Panc1 (cell line): Measurements from ENCODE around the gene ITGB8. TPM values are rescaled to one million over a fixed set of nuclear protein-coding genes. Genes with fewer than 3 reads are reported as not detected.

Experiments used
- ATAC-seq: fragments of 200-7000 bp; cut with Tn5 transposase; 2 replicates; pipeline ENCODE4 v1.9.1; 2020; ENCODE audit warnings: mild to moderate bottlenecking, moderate library complexity
- BruUV-seq: library from RNA; stranded (reverse); fragments of 400-500 nt; replicated peaks from 2 replicates; lab custom pipeline; 2021; lab: Mats Ljungman, UMichigan
- CTCF ChIA-PET: fragments of 300-600 bp; sonication (Branson Sonifier 250); formaldehyde crosslinking; loops from one replicate; lab custom pipeline; 2022; ENCODE audit warnings: antibody characterized with exemption; lab: Charles Lee
- POLR2A ChIA-PET: fragments of 300-600 bp; sonication (Branson Sonifier 250); formaldehyde crosslinking; loops from one replicate; lab custom pipeline; 2022; ENCODE audit warnings: antibody characterized with exemption; lab: Charles Lee
- DNase-seq: peaks from one replicate; pipeline ENCODE4 v3.0.0-alpha.2; 2010; ENCODE audit warnings: low read depth, low spot score
- H3K27ac ChIP-seq: 2 replicates; pipeline ENCODE4 v1.5.1; 2011; ENCODE audit warnings: mild to moderate bottlenecking, low read length, inconsistent platforms
- H3K27me3 ChIP-seq: fragments of 200-500 bp; sonication (Bioruptor generic); 2 replicates; pipeline ENCODE4 v1.6.0; 2014; ENCODE audit warnings: low read length, inconsistent platforms; ENCODE audit not compliant: control insufficient read depth, insufficient read depth
- H3K36me3 ChIP-seq: fragments of 200-500 bp; sonication (Bioruptor generic); 2 replicates; pipeline ENCODE4 v1.5.1; 2014; ENCODE audit warnings: inconsistent platforms, mild to moderate bottlenecking, low read length, moderate library complexity; ENCODE audit not compliant: control insufficient read depth, insufficient read depth
- H3K4me1 ChIP-seq: 2 replicates; pipeline ENCODE4 v1.5.1; 2011; ENCODE audit warnings: inconsistent platforms, mild to moderate bottlenecking, low read length, moderate library complexity; ENCODE audit not compliant: control insufficient read depth, insufficient read depth
- H3K4me3 ChIP-seq, 2 experiments: 2 replicates each; pipeline ENCODE4 v1.5.1; 2011 to 2012; ENCODE audit warnings: low read depth in 2 of 2, low read length in 2 of 2, mild to moderate bottlenecking in 2 of 2, inconsistent platforms in 1 of 2, moderate library complexity in 1 of 2
- H3K9me3 ChIP-seq: fragments of 200-500 bp; sonication (Bioruptor generic); 2 replicates; pipeline ENCODE4 v1.5.1; 2014; ENCODE audit warnings: low read depth, mild to moderate bottlenecking, inconsistent platforms, low read length, moderate library complexity; ENCODE audit not compliant: control insufficient read depth, insufficient read depth
- POLR2AphosphoS5 ChIP-seq: IDR thresholded peaks from 2 replicates; pipeline ENCODE4 v1.6.1; 2012; ENCODE audit warnings: mild to moderate bottlenecking, low read depth, low read length, moderate library complexity
- SIN3A ChIP-seq: IDR thresholded peaks from 2 replicates; pipeline ENCODE4 v1.6.1; 2012; ENCODE audit warnings: low read depth, mild to moderate bottlenecking, low read length, moderate library complexity, borderline replicate concordance; ENCODE audit not compliant: insufficient read depth
- TCF7L2 ChIP-seq: IDR thresholded peaks from 2 replicates; pipeline ENCODE4 v1.6.1; 2011; ENCODE audit warnings: mild to moderate bottlenecking, low read depth, low read length, inconsistent platforms
- in situ Hi-C: cut with HindIII; loops from 2 replicates; pipeline ENCODE4 v1.10.0; 2016; ENCODE audit warnings: low sequenced_read_pairs, low pct_unique_long_range_greater_than_20kb
- intact Hi-C: fragments of 100-400 bp; cut with micrococcal nuclease; formaldehyde crosslinking; loops from one replicate; pipeline ENCODE4 v1.10.0; 2022; ENCODE audit not compliant: unreplicated experiment
- total RNA-seq: library from RNA; stranded (reverse); gene quantifications from one replicate; pipeline ENCODE4 v1.2.1, GENCODE V29; 2021; ENCODE audit not compliant: unreplicated experiment
- TF ChIP-seq, protein P1 (sequence below), 2 experiments: IDR thresholded peaks; 2 replicates each; pipeline ENCODE4 v1.6.1; 2011 to 2012; ENCODE audit warnings: low read depth in 2 of 2, control low read depth in 1 of 2, low read length in 1 of 2, mild to moderate bottlenecking in 1 of 2, moderate library complexity in 1 of 2; ENCODE audit not compliant: insufficient read depth in 1 of 2
- TF ChIP-seq, protein P2 (sequence below): fragments of 450-650 bp; IDR thresholded peaks from 2 replicates; pipeline ENCODE4 v1.5.1; 2017; ENCODE audit warnings: mild to moderate bottlenecking

The ITGB8 gene
- total RNA-seq, 1 experiment from 2014 or later = 4.9 TPM

DNA sequence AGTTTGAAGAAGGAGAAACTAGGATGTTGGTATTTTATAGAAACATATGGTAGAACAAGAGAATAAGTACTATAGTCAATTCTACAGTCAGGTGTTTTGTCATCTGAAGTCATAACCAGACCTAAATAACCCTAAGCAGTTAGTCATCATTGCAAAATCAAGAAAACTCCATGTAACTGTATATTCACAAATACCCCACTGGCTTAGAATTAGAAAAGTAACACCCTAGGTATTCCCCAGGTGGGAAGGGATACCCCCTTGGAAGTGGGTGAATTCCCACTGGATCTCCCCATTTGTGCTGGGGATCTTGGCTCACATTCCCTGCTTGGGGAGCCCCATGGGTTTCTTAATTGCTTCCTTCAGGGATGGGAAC lies 45.9 kb upstream of the ITGB8 start:
- no peak for DNase-seq
- no peaks in the 10 kb centered on the region for H3K36me3 ChIP-seq
- no peaks in the 10 kb centered on the region for H3K27me3 ChIP-seq
- in situ Hi-C loops = no loop called here
- H3K4me1 ChIP-seq = no peaks in the 10 kb centered on the region
- intact Hi-C loops = no loop called here
- H3K27ac ChIP-seq = no peak overlapping the region
- H3K4me3 ChIP-seq = no peak overlapping the region
- ATAC-seq = no peak
- TF ChIP-seq TCF7L2 = no peak
- ChIA-PET POLR2A (no interaction called here), CTCF (no interaction called here)
- no TSS peak for BruUV-seq
- no peaks in the 10 kb centered on the region for H3K9me3 ChIP-seq

DNA sequence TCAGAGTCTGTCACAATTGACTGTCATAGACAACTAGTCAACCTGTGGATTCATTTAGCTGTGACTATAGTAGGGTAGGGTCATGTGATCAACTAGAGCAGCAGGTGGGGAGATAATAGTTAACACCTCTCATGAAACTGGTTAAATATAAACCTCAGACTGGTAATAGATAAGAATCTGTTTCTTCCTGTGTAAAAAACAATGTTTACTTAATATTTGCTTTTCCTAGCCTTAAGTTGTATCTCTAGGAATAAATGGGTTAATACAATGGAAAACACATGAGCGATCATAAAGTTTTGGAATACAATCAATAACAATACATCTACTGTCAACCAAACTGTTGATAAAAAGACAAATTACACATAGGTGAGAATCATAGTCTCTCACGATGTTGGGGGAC lies 43.4 kb upstream of the ITGB8 start:
- ATAC-seq = no peak
- DNase-seq = no peak
- TF ChIP-seq, protein P1, sequence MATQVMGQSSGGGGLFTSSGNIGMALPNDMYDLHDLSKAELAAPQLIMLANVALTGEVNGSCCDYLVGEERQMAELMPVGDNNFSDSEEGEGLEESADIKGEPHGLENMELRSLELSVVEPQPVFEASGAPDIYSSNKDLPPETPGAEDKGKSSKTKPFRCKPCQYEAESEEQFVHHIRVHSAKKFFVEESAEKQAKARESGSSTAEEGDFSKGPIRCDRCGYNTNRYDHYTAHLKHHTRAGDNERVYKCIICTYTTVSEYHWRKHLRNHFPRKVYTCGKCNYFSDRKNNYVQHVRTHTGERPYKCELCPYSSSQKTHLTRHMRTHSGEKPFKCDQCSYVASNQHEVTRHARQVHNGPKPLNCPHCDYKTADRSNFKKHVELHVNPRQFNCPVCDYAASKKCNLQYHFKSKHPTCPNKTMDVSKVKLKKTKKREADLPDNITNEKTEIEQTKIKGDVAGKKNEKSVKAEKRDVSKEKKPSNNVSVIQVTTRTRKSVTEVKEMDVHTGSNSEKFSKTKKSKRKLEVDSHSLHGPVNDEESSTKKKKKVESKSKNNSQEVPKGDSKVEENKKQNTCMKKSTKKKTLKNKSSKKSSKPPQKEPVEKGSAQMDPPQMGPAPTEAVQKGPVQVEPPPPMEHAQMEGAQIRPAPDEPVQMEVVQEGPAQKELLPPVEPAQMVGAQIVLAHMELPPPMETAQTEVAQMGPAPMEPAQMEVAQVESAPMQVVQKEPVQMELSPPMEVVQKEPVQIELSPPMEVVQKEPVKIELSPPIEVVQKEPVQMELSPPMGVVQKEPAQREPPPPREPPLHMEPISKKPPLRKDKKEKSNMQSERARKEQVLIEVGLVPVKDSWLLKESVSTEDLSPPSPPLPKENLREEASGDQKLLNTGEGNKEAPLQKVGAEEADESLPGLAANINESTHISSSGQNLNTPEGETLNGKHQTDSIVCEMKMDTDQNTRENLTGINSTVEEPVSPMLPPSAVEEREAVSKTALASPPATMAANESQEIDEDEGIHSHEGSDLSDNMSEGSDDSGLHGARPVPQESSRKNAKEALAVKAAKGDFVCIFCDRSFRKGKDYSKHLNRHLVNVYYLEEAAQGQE (IDR thresholded peaks at IDR 0.05; ENCODE audit: insufficient read depth in 1 of 2, low read depth in 2 of 2, low read length in 1 of 2) = no peak
- TF ChIP-seq, protein P2, sequence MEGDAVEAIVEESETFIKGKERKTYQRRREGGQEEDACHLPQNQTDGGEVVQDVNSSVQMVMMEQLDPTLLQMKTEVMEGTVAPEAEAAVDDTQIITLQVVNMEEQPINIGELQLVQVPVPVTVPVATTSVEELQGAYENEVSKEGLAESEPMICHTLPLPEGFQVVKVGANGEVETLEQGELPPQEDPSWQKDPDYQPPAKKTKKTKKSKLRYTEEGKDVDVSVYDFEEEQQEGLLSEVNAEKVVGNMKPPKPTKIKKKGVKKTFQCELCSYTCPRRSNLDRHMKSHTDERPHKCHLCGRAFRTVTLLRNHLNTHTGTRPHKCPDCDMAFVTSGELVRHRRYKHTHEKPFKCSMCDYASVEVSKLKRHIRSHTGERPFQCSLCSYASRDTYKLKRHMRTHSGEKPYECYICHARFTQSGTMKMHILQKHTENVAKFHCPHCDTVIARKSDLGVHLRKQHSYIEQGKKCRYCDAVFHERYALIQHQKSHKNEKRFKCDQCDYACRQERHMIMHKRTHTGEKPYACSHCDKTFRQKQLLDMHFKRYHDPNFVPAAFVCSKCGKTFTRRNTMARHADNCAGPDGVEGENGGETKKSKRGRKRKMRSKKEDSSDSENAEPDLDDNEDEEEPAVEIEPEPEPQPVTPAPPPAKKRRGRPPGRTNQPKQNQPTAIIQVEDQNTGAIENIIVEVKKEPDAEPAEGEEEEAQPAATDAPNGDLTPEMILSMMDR = no peak
- no peak for TF ChIP-seq POLR2AphosphoS5
- no peak for TF ChIP-seq TCF7L2
- TF ChIP-seq SIN3A = no peak
- Histone ChIP-seq H3K9me3 (no peaks in the 10 kb centered on the region), H3K4me1 (no peaks in the 10 kb centered on the region), H3K27ac (no peak overlapping the region), H3K36me3 (no peaks in the 10 kb centered on the region), H3K4me3 (no peak overlapping the region), H3K27me3 (no peaks in the 10 kb centered on the region)
- BruUV-seq = no TSS peak
- intact Hi-C loops = no loop called here
- ChIA-PET POLR2A (no interaction called here), CTCF (no interaction called here)
- in situ Hi-C loops = no loop called here

DNA sequence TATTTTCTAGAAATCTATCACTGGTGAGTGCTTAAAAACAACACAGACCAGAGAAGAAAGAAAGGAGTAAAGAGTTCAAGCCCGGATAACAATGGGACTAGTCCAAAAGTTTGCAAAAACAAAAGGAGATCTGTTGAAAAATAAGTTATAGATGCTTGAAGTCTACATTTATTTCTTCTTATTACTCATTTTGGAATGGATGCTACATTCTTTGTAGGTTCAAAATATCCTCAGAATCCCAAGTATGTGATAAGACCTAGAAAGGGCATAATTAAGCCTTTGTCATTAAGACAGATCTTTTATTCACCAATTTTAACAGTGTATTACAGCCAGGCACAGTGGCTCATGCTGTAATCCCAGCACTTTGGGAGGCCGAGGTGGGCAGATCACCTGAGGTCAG lies 42.7 kb upstream of the ITGB8 start:
- Histone ChIP-seq H3K27ac (no peak overlapping the region), H3K4me1 (no peaks in the 10 kb centered on the region), H3K27me3 (no peaks in the 10 kb centered on the region), H3K4me3 (no peak overlapping the region), H3K36me3 (no peaks in the 10 kb centered on the region), H3K9me3 (no peaks in the 10 kb centered on the region)
- CTCF ChIA-PET = no interaction called here
- intact Hi-C loops (no loop called here), in situ Hi-C loops (no loop called here)
- BruUV-seq = no TSS peak
- TF ChIP-seq TCF7L2 = no peak
- DNase-seq (no peak), ATAC-seq (no peak)
- POLR2A ChIA-PET = no interaction called here
